ENCODE measurements around the gene R3HDM4. TPM values are rescaled to one million over a fixed set of nuclear protein-coding genes. Genes with fewer than 3 reads are reported as not detected.

R3HDM4 gene
- total and polyA plus RNA-seq, 10 of the 15 experiments (the other 5 are each of a cell fraction or from before 2014, with no cell fraction given), result 1.3 to 65.8 (median 27.7) TPM

DNA sequence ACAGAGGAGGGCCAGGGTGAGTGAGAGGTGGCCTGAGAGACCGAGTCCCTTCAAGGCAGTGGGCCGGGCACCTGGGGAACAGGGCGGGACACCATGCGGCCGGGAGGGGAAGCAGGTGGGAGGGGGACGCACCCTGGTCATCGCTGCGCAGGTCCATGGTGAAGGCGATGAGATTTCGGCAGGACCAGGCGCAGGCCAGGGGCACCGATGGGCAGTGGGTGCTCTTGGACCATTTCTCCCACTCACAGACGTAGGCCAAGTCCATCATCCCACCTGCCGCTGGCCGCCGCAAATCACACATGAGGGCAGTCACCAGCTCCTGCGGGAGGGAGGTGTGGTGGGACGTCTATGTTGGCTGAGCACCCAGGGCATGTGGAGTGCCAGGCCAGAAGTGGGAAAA, 22.2 kb downstream of the R3HDM4 start (continued):
- no peak for TF ChIP-seq RELA (IDR thresholded peaks at IDR 0.05; ENCODE audit: borderline replicate concordance, partially characterized antibody)
- TF ChIP-seq CHD4 (IDR thresholded peaks at IDR 0.05), result no peak
- TF ChIP-seq ASH2L (IDR thresholded peaks at IDR 0.05; ENCODE audit: borderline replicate concordance, low read depth), result no peak
- TF ChIP-seq STAT1 (conservative IDR thresholded peaks at IDR 0.05), result no peak
- TF ChIP-seq RBBP5 (conservative IDR thresholded peaks at IDR 0.05), result no peak
- TF ChIP-seq BCL11A (IDR thresholded peaks at IDR 0.05; ENCODE audit: low read depth, low read length), result no peak
- no peak for TF ChIP-seq FOXM1 (IDR thresholded peaks at IDR 0.05; ENCODE audit: low read depth, low read length)
- TF ChIP-seq NR2C2 (IDR thresholded peaks at IDR 0.05; ENCODE audit: borderline replicate concordance, control insufficient read depth, insufficient read length, low read depth), result no peak

DNA sequence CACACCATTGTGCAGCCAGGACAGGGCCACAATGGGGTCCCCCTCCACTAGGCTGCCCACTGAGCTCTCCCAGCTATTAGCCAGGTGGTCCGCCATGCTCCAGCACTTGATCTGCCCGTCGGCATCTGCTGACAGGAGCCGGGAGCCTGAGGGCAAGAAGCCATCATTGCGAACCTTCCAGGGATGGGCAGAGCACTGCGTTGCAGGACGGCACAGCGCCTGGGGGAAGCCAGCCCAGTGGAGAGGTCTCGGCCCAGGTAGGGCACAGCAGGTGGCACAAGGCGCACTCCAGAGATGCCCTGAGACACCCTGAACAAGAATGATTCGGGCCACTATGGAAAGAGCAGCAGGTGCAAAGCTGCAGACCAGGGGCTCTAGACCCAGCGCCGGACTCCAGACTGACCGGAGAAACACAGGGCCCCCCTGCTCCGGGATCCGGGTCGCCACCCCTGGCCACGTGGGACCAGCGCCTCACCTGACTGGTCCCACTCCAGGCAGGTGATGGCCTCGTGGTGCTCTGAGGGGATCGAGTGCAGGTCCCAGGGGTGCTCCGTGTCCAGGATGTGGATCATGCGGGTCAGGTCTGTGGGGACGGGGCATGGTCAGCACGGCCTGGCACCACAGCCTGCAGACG, 23.2 kb downstream of the R3HDM4 start:
- Histone ChIP-seq H3K9ac (ENCODE audit: control insufficient read depth, insufficient read depth, low read length) (no peak overlapping the region), H3K79me2 (ENCODE audit: control insufficient read depth, insufficient read depth, low read length) (peaks cover 7% of the 10 kb centered on the region), H3K4me2 (ENCODE audit: control insufficient read depth, insufficient read depth) (no peak overlapping the region), H4K20me1 (ENCODE audit: control insufficient read depth, insufficient read depth) (no peaks in the 10 kb centered on the region), H3K27ac (ENCODE audit: control insufficient read depth, insufficient read depth) (no peak overlapping the region), H3K4me3 (no peak overlapping the region), H3K4me1 (ENCODE audit: control insufficient read depth, insufficient read depth, low read length) (no peaks in the 10 kb centered on the region), H2AFZ (ENCODE audit: control insufficient read depth, low read depth, low read length) (no peak overlapping the region), H3K9me3 (replicated peaks; ENCODE audit: control insufficient read depth, insufficient read depth, low read length) (no peaks in the 10 kb centered on the region), H3K27me3 (replicated peaks in 1 of 2; ENCODE audit: control insufficient read depth in 2 of 2, insufficient read depth in 2 of 2, low read length in 1 of 2) (no peaks in the 10 kb centered on the region), H3K36me3 (ENCODE audit: control insufficient read depth in 2 of 2, insufficient read depth in 2 of 2, low read length in 1 of 2) (peaks cover 0 to 3% of the 10 kb centered on the region in 2 experiments; a peak in 3 of 4 replicates)
- ATAC-seq (no peak), FAIRE-seq (no peak), DNase-seq (ENCODE audit: low read depth, low spot score) (no peak)
- BruUV-seq (replicated peaks), result no TSS peak
- ChIA-PET CTCF (no interaction called here), RAD21 (ENCODE audit: unreplicated experiment) (no interaction called here), SMC1A (ENCODE audit: uncharacterized antibody, unreplicated experiment) (no interaction called here), POLR2A (interaction anchor here (1.0 kb wide), 1 partner anchor 13 kb away, joined by 3 read pairs; no protein-coding TSS in a partner anchor)
- intact Hi-C loops (cut with micrococcal nuclease; ENCODE audit: unreplicated experiment), result no loop called here
- in situ Hi-C loops (cut with MboI), result no loop called here
- WGBS (ENCODE audit: insufficient coverage, insufficient replicate concordance, low lambda C conversion rate, missing lambda C conversion rate), result 95% methylated on average over 25 of the region's 26 CpGs
- TF ChIP-seq, protein P1, sequence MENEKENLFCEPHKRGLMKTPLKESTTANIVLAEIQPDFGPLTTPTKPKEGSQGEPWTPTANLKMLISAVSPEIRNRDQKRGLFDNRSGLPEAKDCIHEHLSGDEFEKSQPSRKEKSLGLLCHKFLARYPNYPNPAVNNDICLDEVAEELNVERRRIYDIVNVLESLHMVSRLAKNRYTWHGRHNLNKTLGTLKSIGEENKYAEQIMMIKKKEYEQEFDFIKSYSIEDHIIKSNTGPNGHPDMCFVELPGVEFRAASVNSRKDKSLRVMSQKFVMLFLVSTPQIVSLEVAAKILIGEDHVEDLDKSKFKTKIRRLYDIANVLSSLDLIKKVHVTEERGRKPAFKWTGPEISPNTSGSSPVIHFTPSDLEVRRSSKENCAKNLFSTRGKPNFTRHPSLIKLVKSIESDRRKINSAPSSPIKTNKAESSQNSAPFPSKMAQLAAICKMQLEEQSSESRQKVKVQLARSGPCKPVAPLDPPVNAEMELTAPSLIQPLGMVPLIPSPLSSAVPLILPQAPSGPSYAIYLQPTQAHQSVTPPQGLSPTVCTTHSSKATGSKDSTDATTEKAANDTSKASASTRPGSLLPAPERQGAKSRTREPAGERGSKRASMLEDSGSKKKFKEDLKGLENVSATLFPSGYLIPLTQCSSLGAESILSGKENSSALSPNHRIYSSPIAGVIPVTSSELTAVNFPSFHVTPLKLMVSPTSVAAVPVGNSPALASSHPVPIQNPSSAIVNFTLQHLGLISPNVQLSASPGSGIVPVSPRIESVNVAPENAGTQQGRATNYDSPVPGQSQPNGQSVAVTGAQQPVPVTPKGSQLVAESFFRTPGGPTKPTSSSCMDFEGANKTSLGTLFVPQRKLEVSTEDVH (IDR thresholded peaks at IDR 0.05; ENCODE audit: low read depth, partially characterized antibody), result no peak
- TF ChIP-seq, protein P2, sequence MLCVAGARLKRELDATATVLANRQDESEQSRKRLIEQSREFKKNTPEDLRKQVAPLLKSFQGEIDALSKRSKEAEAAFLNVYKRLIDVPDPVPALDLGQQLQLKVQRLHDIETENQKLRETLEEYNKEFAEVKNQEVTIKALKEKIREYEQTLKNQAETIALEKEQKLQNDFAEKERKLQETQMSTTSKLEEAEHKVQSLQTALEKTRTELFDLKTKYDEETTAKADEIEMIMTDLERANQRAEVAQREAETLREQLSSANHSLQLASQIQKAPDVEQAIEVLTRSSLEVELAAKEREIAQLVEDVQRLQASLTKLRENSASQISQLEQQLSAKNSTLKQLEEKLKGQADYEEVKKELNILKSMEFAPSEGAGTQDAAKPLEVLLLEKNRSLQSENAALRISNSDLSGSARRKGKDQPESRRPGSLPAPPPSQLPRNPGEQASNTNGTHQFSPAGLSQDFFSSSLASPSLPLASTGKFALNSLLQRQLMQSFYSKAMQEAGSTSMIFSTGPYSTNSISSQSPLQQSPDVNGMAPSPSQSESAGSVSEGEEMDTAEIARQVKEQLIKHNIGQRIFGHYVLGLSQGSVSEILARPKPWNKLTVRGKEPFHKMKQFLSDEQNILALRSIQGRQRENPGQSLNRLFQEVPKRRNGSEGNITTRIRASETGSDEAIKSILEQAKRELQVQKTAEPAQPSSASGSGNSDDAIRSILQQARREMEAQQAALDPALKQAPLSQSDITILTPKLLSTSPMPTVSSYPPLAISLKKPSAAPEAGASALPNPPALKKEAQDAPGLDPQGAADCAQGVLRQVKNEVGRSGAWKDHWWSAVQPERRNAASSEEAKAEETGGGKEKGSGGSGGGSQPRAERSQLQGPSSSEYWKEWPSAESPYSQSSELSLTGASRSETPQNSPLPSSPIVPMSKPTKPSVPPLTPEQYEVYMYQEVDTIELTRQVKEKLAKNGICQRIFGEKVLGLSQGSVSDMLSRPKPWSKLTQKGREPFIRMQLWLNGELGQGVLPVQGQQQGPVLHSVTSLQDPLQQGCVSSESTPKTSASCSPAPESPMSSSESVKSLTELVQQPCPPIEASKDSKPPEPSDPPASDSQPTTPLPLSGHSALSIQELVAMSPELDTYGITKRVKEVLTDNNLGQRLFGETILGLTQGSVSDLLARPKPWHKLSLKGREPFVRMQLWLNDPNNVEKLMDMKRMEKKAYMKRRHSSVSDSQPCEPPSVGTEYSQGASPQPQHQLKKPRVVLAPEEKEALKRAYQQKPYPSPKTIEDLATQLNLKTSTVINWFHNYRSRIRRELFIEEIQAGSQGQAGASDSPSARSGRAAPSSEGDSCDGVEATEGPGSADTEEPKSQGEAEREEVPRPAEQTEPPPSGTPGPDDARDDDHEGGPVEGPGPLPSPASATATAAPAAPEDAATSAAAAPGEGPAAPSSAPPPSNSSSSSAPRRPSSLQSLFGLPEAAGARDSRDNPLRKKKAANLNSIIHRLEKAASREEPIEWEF (IDR thresholded peaks at IDR 0.05; ENCODE audit: insufficient replicate concordance, low read depth, low read length), result no peak
- TF ChIP-seq, protein P3, sequence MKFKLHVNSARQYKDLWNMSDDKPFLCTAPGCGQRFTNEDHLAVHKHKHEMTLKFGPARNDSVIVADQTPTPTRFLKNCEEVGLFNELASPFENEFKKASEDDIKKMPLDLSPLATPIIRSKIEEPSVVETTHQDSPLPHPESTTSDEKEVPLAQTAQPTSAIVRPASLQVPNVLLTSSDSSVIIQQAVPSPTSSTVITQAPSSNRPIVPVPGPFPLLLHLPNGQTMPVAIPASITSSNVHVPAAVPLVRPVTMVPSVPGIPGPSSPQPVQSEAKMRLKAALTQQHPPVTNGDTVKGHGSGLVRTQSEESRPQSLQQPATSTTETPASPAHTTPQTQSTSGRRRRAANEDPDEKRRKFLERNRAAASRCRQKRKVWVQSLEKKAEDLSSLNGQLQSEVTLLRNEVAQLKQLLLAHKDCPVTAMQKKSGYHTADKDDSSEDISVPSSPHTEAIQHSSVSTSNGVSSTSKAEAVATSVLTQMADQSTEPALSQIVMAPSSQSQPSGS (IDR thresholded peaks at IDR 0.05; ENCODE audit: low read length), result no peak
- no peak for TF ChIP-seq ASH2L (IDR thresholded peaks at IDR 0.05; ENCODE audit: borderline replicate concordance, low read depth)
- TF ChIP-seq POU2F2 (IDR thresholded peaks at IDR 0.05; ENCODE audit: borderline replicate concordance, low read depth, low read length), result no peak
- no peak for TF ChIP-seq MYB (IDR thresholded peaks at IDR 0.05; ENCODE audit: borderline replicate concordance, low read depth, low read length)

All from GM12878 (cell line).